Stimulated activated CD8-positive, alpha-beta memory T cell treated with anti-CD3 and anti-CD28 coated beads, Interleukin-7, amount 100 ng/mL, for 48 hours (primary cell): ENCODE results near the gene GRM3.

Experiments
- DNase-seq, 2 donors: peaks; one replicate each; pipeline ENCODE4 v3.0.0-alpha.2; 2020; ENCODE audit warnings: low read depth in 1 of 2; ENCODE audit errors: extremely low read depth in 1 of 2

Gene GRM3

GRCh38 chr7:86784765-86785164 is 141.1 kb downstream of the GRM3 start:
- DNase-seq: no peak

DNA sequence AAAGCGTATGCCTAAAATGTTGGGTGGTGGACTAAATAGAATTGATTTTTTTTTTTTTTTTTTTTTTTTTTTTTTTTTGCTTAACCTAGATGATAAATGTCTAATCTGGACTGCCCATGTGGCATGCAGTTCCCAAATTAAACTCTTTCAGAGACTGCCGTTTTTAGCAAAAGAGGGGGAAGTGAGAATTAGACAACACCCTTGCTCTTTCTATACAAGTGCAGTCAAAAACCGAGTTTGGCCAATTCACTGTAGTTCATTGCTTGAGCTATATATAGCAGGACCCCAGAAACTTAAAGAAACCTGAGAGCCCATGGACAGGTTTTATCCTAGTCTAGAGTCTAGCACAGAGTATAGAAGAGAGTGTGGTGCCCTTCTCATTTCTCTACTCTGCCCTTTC is 141.9 kb downstream of the GRM3 start:
- DNase-seq: no peak

DNA sequence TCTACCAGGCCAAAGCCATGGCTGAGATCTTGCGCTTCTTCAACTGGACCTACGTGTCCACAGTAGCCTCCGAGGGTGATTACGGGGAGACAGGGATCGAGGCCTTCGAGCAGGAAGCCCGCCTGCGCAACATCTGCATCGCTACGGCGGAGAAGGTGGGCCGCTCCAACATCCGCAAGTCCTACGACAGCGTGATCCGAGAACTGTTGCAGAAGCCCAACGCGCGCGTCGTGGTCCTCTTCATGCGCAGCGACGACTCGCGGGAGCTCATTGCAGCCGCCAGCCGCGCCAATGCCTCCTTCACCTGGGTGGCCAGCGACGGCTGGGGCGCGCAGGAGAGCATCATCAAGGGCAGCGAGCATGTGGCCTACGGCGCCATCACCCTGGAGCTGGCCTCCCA is 142.7 kb downstream of the GRM3 start:
- DNase-seq: no peak

GRCh38 chr7:86788948-86789347 is 145.2 kb downstream of the GRM3 start:
- no peak for DNase-seq

DNA sequence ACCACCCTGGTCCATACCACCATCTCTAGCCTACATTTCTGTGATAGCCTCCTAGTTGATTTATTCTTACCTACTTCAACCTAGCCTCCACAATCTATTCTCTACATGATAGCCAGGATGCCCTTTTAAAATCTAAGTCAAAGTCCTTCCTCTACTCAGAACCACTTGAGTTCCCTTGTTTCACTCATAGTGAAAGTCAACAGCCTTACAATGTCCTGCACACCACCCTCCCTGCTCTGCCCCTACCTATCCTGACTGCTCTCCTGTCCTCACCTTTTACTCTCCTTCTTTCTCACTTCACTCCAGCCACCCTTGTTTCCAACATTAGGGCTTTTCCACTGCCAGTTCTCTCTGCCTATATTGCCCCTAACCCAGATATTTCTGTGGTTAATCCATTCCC is 146.7 kb downstream of the GRM3 start:
- DNase-seq: no peak

DNA sequence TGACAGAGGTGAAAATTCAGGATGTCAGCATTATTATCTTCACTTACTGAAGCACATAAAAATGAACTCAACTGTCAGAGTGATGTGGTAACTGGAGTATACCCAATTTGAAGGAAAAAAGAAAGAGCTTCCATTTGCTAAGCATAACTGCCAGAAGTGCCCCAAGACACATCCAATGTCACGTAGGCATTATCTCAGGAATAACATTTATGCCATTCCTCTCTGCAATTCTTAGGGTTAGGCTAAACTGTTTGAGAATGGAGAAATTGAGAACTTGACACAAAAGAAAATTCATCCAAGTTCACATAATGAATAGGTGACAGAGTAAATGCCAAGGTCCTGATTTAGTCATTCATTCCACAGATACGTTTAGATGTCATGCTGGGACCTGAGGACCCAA is 148.6 kb downstream of the GRM3 start:
- no peak for DNase-seq

- DNase-seq: no peak
These were observed 149.4 kb downstream of the GRM3 start for GRCh38 chr7:86793136-86793535.

DNA sequence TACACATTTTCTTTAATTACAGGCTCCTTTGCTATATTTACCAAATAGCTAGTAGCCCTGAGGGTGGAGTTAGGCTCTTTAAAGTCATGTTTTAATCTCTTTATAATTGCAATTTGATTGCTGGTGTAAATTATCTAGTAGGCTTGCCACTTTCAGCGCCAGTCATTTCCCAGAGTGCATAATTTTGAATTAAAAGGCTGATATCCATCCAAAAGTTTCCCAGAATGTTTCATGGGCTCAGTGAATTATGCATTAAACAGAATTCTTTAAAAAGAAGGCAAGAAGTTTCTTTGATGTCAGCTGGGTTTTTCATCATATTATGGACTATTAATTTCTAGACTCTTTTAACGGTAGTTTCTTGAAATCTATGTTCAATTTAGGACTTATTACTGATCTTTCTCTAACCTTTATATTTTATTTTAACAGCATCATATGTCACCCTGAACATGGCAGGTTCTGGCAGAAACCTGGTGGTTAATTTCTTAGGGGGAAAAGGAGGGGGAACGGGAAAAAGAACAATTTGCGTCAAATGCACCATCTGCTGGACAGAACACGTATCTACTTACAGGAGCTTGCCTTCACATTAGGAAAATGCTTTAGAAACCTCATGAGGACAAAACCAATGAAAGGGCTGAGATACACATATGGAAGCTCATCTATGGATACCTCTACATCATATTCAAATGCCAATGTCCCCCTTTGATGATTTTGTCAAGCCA is 171.1 kb downstream of the GRM3 start:
- no peak for DNase-seq

DNA sequence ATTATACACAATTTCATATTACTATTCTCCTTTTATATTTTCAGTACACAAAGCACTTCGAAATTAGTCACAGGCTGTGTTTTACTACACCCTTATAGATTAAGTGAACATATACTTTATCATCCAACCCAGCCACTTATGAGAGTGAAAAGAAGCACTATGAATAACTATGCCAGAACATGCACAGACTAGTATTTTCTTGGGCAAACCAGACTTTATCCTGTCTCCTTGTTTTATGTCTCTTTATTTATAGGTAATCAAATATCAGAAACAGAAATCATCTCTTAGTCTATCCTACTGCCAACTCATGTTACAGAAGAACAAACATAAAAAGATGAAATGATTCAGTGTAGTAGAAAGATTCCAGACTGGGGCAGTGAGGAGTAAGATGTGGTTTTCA is 171.8 kb downstream of the GRM3 start:
- DNase-seq: no peak

DNA sequence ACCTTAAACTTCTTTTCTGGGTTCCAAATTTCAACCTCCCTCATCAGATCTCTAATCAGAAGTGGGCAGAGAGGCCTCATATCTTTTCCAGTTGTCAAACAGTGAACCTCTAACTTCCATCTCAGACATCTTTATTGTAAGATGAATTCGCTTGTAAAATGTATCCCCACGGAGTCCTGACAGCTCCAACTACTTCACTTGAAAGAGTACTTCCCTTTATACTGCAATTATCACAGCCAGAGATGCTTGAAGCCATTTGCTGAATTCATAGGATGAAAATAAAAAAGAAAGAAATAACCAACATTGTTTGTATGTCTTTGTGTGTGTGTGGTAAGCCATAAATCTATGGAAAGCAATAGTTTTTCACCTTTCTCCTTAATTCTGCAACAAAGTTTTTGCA is 175.2 kb downstream of the GRM3 start:
- no peak for DNase-seq

DNA sequence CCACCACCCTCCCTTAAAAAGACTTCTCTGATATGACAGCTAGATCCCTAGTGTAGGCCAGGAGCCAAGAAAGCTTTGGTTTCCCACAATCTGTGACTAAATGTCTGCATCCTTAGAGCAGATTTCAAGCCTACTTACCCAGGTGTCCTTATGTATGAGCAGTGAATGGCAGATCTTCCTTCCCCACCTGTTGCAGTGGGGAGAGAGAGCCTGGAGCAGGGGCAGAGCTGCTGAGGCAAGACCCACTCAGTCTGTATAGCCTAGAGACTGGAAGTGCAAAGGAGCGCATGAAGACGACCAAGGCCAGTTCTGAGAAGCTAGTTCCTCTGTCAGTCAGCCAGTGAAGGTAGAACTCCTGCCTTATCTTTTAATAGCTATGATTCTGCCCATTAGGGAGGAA is 180.1 kb downstream of the GRM3 start:
- no peak for DNase-seq

- DNase-seq: no peak
These were observed 181.6 kb downstream of the GRM3 start for GRCh38 chr7:86825264-86825663.

DNA sequence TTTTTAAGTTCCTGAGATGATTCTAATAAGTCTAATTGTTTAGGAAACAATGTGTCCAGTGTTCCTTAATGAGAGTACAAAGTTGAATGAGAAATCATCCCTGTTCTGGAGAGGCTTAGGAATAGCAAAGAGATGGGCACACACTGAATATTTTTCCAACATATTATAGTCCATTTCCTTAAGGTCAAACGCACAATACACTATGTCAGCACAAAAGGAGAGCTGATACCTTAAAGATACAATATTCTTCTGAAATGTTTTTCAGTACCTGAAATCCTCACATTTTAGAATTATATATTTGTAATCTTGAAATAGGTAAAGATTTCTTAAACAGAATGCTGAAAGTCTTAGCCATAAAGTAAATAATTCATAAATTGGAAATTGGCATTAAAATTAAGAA is 183.2 kb downstream of the GRM3 start:
- DNase-seq: no peak

- DNase-seq: no peak
These were observed 189.7 kb downstream of the GRM3 start for GRCh38 chr7:86833360-86833759.

GRCh38 chr7:86837235-86837634 is 193.5 kb downstream of the GRM3 start:
- no peak for DNase-seq

- DNase-seq: no peak
These were observed 200.9 kb downstream of the GRM3 start for GRCh38 chr7:86844608-86845007.

DNA sequence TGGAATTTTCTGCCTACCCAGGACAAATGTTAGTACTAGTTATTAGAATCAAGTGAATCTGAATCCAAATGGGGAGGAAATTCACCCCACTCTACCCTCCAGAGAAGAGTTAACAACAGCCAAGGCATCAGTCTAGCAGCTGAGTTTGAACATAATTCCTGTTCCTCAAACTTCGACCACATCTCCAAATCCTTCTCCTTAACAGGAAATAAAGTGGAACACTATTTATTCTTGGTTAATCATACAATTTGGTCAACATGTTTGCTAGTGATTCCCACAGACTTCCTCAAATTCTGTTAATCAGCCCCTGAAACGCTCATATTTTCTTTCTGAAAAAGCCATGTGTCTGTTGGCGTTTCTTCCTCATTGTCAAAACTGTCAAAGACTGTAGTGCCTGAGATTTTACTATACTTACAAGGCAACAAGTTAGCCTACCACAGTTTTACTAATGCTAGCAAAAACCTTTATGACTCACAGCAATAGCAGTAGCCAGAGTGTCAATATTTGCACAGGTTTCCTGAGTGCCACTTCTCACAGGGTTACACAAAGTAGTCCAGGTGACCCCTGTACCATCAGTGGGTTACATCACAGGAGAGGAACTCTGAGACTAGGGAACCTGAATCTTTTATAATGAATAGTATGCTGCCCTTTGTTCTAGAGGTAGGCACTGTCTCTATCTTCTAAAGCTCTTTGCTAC is 202.9 kb downstream of the GRM3 start:
- DNase-seq: no peak

GRCh38 chr7:86848226-86848625 is 204.5 kb downstream of the GRM3 start:
- DNase-seq: no peak

- DNase-seq: no peak
These were observed 207.9 kb downstream of the GRM3 start for GRCh38 chr7:86851566-86851965.

- no peak for DNase-seq
These were observed 219.7 kb downstream of the GRM3 start for GRCh38 chr7:86863452-86863851.

GRCh38 chr7:86867163-86867762 is 223.6 kb downstream of the GRM3 start:
- no peak for DNase-seq

DNA sequence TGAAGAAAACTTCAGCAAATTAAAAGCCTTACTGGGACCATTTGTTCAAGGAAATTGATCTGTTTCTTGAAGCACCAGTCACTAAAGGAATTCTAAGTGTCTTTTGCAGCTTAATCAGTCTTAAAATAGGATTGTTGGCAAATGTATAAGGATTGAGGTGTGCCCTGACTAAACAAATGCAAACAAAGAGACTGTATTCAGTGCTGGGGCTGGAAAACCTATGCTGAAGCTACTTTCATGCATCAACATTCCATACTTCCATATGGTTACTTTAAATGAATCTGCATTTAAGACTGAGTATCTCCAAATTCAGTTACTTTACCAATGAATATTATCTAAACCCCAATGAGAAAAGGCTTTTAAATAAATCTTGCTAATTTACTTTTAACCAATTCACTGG is 232.4 kb downstream of the GRM3 start:
- no peak for DNase-seq
